Measurements from ENCODE around the gene UGT1A8.

The UGT1A8 gene

GRCh38 chr2:233818639-233819621 lies 201.5 kb downstream of the UGT1A8 start:
- Histone ChIP-seq H3K9me3 (ENCODE audit: insufficient read depth, low read length) (no peaks in the 10 kb centered on the region), H3K4me1 (ENCODE audit: low read length) (no peaks in the 10 kb centered on the region), H3K27ac (ENCODE audit: low read length) (no peak overlapping the region), H3K4me2 (ENCODE audit: low read length) (no peak overlapping the region), H3K36me3 (replicated peaks; ENCODE audit: low read depth, low read length) (no peaks in the 10 kb centered on the region), H2AFZ (ENCODE audit: low read depth, low read length) (no peak overlapping the region), H3K27me3 (ENCODE audit: low read depth, low read length) (no peaks in the 10 kb centered on the region), H3K9ac (ENCODE audit: low read length) (no peak overlapping the region), H3K4me3 (ENCODE audit: low read length) (no peak overlapping the region), H3K79me2 (ENCODE audit: low read length) (no peaks in the 10 kb centered on the region), H4K20me1 (ENCODE audit: insufficient read depth, low read length) (no peaks in the 10 kb centered on the region)
- TF ChIP-seq CTCF (IDR thresholded peaks at IDR 0.05; ENCODE audit: low read depth, low read length) (no peak), EZH2phosphoT487 (IDR thresholded peaks at IDR 0.05; ENCODE audit: low read depth) (no peak)

GRCh38 chr2:233819884-233820773 lies 202.7 kb downstream of the UGT1A8 start:
- Histone ChIP-seq H3K27ac (ENCODE audit: low read length) (no peak overlapping the region), H3K4me2 (ENCODE audit: low read length) (no peak overlapping the region), H4K20me1 (ENCODE audit: insufficient read depth, low read length) (no peaks in the 10 kb centered on the region), H3K9ac (ENCODE audit: low read length) (no peak overlapping the region), H3K9me3 (ENCODE audit: insufficient read depth, low read length) (no peaks in the 10 kb centered on the region), H3K36me3 (replicated peaks; ENCODE audit: low read depth, low read length) (no peaks in the 10 kb centered on the region), H3K4me3 (ENCODE audit: low read length) (no peak overlapping the region), H2AFZ (ENCODE audit: low read depth, low read length) (no peak overlapping the region), H3K79me2 (ENCODE audit: low read length) (no peaks in the 10 kb centered on the region), H3K4me1 (ENCODE audit: low read length) (no peaks in the 10 kb centered on the region), H3K27me3 (ENCODE audit: low read depth, low read length) (no peaks in the 10 kb centered on the region)
- TF ChIP-seq CTCF (IDR thresholded peaks at IDR 0.05; ENCODE audit: low read depth, low read length) = no peak
- TF ChIP-seq EZH2phosphoT487 (IDR thresholded peaks at IDR 0.05; ENCODE audit: low read depth) = no peak

GRCh38 chr2:233820774-233821105 lies 203.3 kb downstream of the UGT1A8 start:
- no peak overlapping the region for H3K27ac ChIP-seq (ENCODE audit: low read length)
- no peak for TF ChIP-seq EZH2phosphoT487 (IDR thresholded peaks at IDR 0.05; ENCODE audit: low read depth)
- TF ChIP-seq CTCF (IDR thresholded peaks at IDR 0.05; ENCODE audit: low read depth, low read length) = no peak

GRCh38 chr2:233821196-233821595 lies 203.8 kb downstream of the UGT1A8 start:
- no peaks in the 10 kb centered on the region for H3K79me2 ChIP-seq (ENCODE audit: low read length)
- no peaks in the 10 kb centered on the region for H3K27me3 ChIP-seq (ENCODE audit: low read depth, low read length)
- TF ChIP-seq CTCF (IDR thresholded peaks at IDR 0.05; ENCODE audit: low read depth, low read length) (no peak), EZH2phosphoT487 (IDR thresholded peaks at IDR 0.05; ENCODE audit: low read depth) (no peak)
- no peak overlapping the region for H3K4me2 ChIP-seq (ENCODE audit: low read length)
- no peaks in the 10 kb centered on the region for H4K20me1 ChIP-seq (ENCODE audit: insufficient read depth, low read length)
- H3K9me3 ChIP-seq (ENCODE audit: insufficient read depth, low read length) = no peaks in the 10 kb centered on the region
- no peaks in the 10 kb centered on the region for H3K4me1 ChIP-seq (ENCODE audit: low read length)
- no peaks in the 10 kb centered on the region for H3K36me3 ChIP-seq (replicated peaks; ENCODE audit: low read depth, low read length)
- H2AFZ ChIP-seq (ENCODE audit: low read depth, low read length) = no peak overlapping the region
- no peak overlapping the region for H3K4me3 ChIP-seq (ENCODE audit: low read length)
- H3K27ac ChIP-seq (ENCODE audit: low read length) = no peak overlapping the region
- H3K9ac ChIP-seq (ENCODE audit: low read length) = no peak overlapping the region

More at GRCh38 chr2:233820774-233821105, 203.3 kb downstream of the UGT1A8 start:
- H4K20me1 ChIP-seq (ENCODE audit: insufficient read depth, low read length) = no peaks in the 10 kb centered on the region
- H3K79me2 ChIP-seq (ENCODE audit: low read length) = no peaks in the 10 kb centered on the region
- no peaks in the 10 kb centered on the region for H3K36me3 ChIP-seq (replicated peaks; ENCODE audit: low read depth, low read length)
- no peaks in the 10 kb centered on the region for H3K27me3 ChIP-seq (ENCODE audit: low read depth, low read length)
- no peak overlapping the region for H3K4me2 ChIP-seq (ENCODE audit: low read length)
- H3K4me1 ChIP-seq (ENCODE audit: low read length) = no peaks in the 10 kb centered on the region
- no peaks in the 10 kb centered on the region for H3K9me3 ChIP-seq (ENCODE audit: insufficient read depth, low read length)
- no peak overlapping the region for H3K4me3 ChIP-seq (ENCODE audit: low read length)
- no peak overlapping the region for H2AFZ ChIP-seq (ENCODE audit: low read depth, low read length)
- H3K9ac ChIP-seq (ENCODE audit: low read length) = no peak overlapping the region

Measured in OCI-LY3 (cell line).